Measurements from ENCODE around the gene BBS9.

Gene BBS9

GRCh38 chr7:33604056-33604455 is 474.7 kb downstream of the BBS9 start:
- no peak for TF ChIP-seq CTCF (IDR thresholded peaks at IDR 0.05; ENCODE audit: low read depth, low read length, missing control alignments)
- H3K4me3 ChIP-seq (replicated peaks; ENCODE audit: low read depth, low read length), result no peak overlapping the region
- no peak for DNase-seq (ENCODE audit: extremely low read depth, low read depth)

GRCh38 chr7:33610918-33611317 is 481.6 kb downstream of the BBS9 start:
- no peak for TF ChIP-seq CTCF (IDR thresholded peaks at IDR 0.05; ENCODE audit: low read depth, low read length, missing control alignments)
- no peak overlapping the region for H3K4me3 ChIP-seq (replicated peaks; ENCODE audit: low read depth, low read length)
- no peak for DNase-seq (ENCODE audit: extremely low read depth, low read depth)

- H3K4me3 ChIP-seq (replicated peaks; ENCODE audit: low read depth, low read length), result no peak overlapping the region
- no peak for TF ChIP-seq CTCF (IDR thresholded peaks at IDR 0.05; ENCODE audit: low read depth, low read length, missing control alignments)
- no peak for DNase-seq (ENCODE audit: extremely low read depth, low read depth)
These were observed 483.1 kb downstream of the BBS9 start for GRCh38 chr7:33612442-33612841.

GRCh38 chr7:33614357-33615117 is 485.2 kb downstream of the BBS9 start:
- TF ChIP-seq CTCF (IDR thresholded peaks at IDR 0.05; ENCODE audit: low read depth, low read length, missing control alignments), result no peak
- no peak overlapping the region for H3K4me3 ChIP-seq (replicated peaks; ENCODE audit: low read depth, low read length)
- no peak for DNase-seq (ENCODE audit: extremely low read depth, low read depth)

- no peak for DNase-seq (ENCODE audit: extremely low read depth, low read depth)
- TF ChIP-seq CTCF (IDR thresholded peaks at IDR 0.05; ENCODE audit: low read depth, low read length, missing control alignments), result no peak
These were observed 487.4 kb downstream of the BBS9 start for GRCh38 chr7:33616752-33617151.

GRCh38 chr7:33619264-33619663 is 489.9 kb downstream of the BBS9 start:
- no peak for TF ChIP-seq CTCF (IDR thresholded peaks at IDR 0.05; ENCODE audit: low read depth, low read length, missing control alignments)
- DNase-seq (ENCODE audit: extremely low read depth, low read depth), result no peak
- H3K4me3 ChIP-seq (replicated peaks; ENCODE audit: low read depth, low read length), result no peak overlapping the region

More at GRCh38 chr7:33616752-33617151, 487.4 kb downstream of the BBS9 start:
- no peak overlapping the region for H3K4me3 ChIP-seq (replicated peaks; ENCODE audit: low read depth, low read length)

GRCh38 chr7:33623267-33623666 is 493.9 kb downstream of the BBS9 start:
- no peak for DNase-seq (ENCODE audit: extremely low read depth, low read depth)
- H3K4me3 ChIP-seq (replicated peaks; ENCODE audit: low read depth, low read length), result no peak overlapping the region
- no peak for TF ChIP-seq CTCF (IDR thresholded peaks at IDR 0.05; ENCODE audit: low read depth, low read length, missing control alignments)

All from HFF-Myc (cell line).